ENCODE measurements around the gene ATRIP. TPM values are rescaled to one million over a fixed set of nuclear protein-coding genes. Genes with fewer than 3 reads are reported as not detected.

Gene ATRIP
- total and polyA plus RNA-seq, 10 of the 15 experiments (the other 5 are each of a cell fraction or from before 2014, with no cell fraction given), result 1.4 to 16.0 (median 10.1) TPM

- Histone ChIP-seq H3K27ac (ENCODE audit: control insufficient read depth, insufficient read depth) (peak overlapping the region; percentile 100), H3K79me2 (ENCODE audit: control insufficient read depth, insufficient read depth, low read length) (peaks cover 47% of the 10 kb centered on the region), H3K9ac (ENCODE audit: control insufficient read depth, insufficient read depth, low read length) (peak overlapping the region; percentile 99), H3K9me3 (replicated peaks; ENCODE audit: control insufficient read depth, insufficient read depth, low read length) (no peaks in the 10 kb centered on the region), H4K20me1 (ENCODE audit: control insufficient read depth, insufficient read depth) (no peaks in the 10 kb centered on the region), H3K27me3 (replicated peaks in 1 of 2; ENCODE audit: control insufficient read depth in 2 of 2, insufficient read depth in 2 of 2, low read length in 1 of 2) (no peaks in the 10 kb centered on the region), H3K4me3 (peak overlapping the region; percentile 71), H3K4me1 (ENCODE audit: control insufficient read depth, insufficient read depth, low read length) (peaks cover 35% of the 10 kb centered on the region), H2AFZ (ENCODE audit: control insufficient read depth, low read depth, low read length) (peak overlapping the region; percentile 51), H3K4me2 (ENCODE audit: control insufficient read depth, insufficient read depth) (peak overlapping the region; percentile 97), H3K36me3 (ENCODE audit: control insufficient read depth in 2 of 2, insufficient read depth in 2 of 2, low read length in 1 of 2) (peaks cover 3 to 8% of the 10 kb centered on the region in 2 experiments; a peak in 3 of 4 replicates)
- TSS peak; percentile 91 for BruUV-seq (replicated peaks)
- in situ Hi-C loops (cut with MboI), result no loop called here
- ChIA-PET POLR2A (interaction anchor here (0.6 to 10.0 kb wide), 13 partner anchors 9 to 1489 kb away, joined by 3 to 91 read pairs (median 5); partner anchors contain the start of genes ATRIP, CCDC51, PFKFB4 and SHISA5), SMC1A (ENCODE audit: uncharacterized antibody, unreplicated experiment) (interaction anchor here (0.6 to 3.4 kb wide), 10 partner anchors 15 to 77 kb away, joined by 3 to 18 read pairs (median 5); partner anchors contain the start of genes CCDC51 and TMA7), CTCF (interaction anchor here (0.9 to 3.1 kb wide), 14 partner anchors 10 to 162 kb away, joined by 3 to 37 read pairs (median 5); partner anchors contain the start of genes CCDC51, PFKFB4, SHISA5 and SLC26A6), RAD21 (ENCODE audit: unreplicated experiment) (interaction anchor here (0.9 to 2.4 kb wide), 12 partner anchors 26 to 232 kb away, joined by 3 to 23 read pairs (median 5); partner anchors contain the start of genes ATRIP, CCDC51, PFKFB4 and TMA7)
- ATAC-seq, result peak; percentile 34
- no peak for DNase-seq (ENCODE audit: low read depth, low spot score)
- intact Hi-C loops (cut with micrococcal nuclease; ENCODE audit: unreplicated experiment), result no loop called here
- WGBS (ENCODE audit: insufficient coverage, insufficient replicate concordance, low lambda C conversion rate, missing lambda C conversion rate), result 2% methylated on average over 5 of the region's 5 CpGs
- FAIRE-seq, result no peak
- TF ChIP-seq IRF3 (IDR thresholded peaks at IDR 0.05) (no peak), CEBPB (IDR thresholded peaks at IDR 0.05; ENCODE audit: borderline replicate concordance in 1 of 2, low read depth in 2 of 2, low read length in 2 of 2) (no peak), NRF1 (conservative IDR thresholded peaks at IDR 0.05; ENCODE audit: low read depth, low read length) (no peak), RAD21 (IDR thresholded peaks at IDR 0.05; ENCODE audit: insufficient read depth, low read depth, low read length) (no peak), SMAD1 (IDR thresholded peaks at IDR 0.05; ENCODE audit: low read depth, partially characterized antibody) (peak; percentile 38), NFIC (IDR thresholded peaks at IDR 0.05; ENCODE audit: low read depth, low read length) (no peak), MTA2 (IDR thresholded peaks at IDR 0.05; ENCODE audit: low read depth) (no peak), SP1 (IDR thresholded peaks at IDR 0.05; ENCODE audit: low read depth, low read length) (no peak), CBFB (IDR thresholded peaks at IDR 0.05; ENCODE audit: low read depth) (0 out of 2 replicates have a peak, but pooled peaks have one; percentile 71), RBBP5 (conservative IDR thresholded peaks at IDR 0.05) (no peak), CBX3 (IDR thresholded peaks at IDR 0.05; ENCODE audit: borderline replicate concordance, low read depth) (no peak), E4F1 (IDR thresholded peaks at IDR 0.05; ENCODE audit: borderline replicate concordance, partially characterized antibody) (no peak)
Measured at GRCh38 chr3:48472673-48472922, 26.1 kb downstream of the ATRIP start.

All from GM12878 (cell line).